Stimulated activated CD4-positive, alpha-beta T cell treated with anti-CD3 and anti-CD28 coated beads, Interleukin-12 subunit alpha, Interleukin-12 subunit beta, amount 100 ng/mL, for 4 hours (primary cell): ENCODE results near the gene ETV3L.

ENCODE experiments used
- DNase-seq: peaks from one replicate; pipeline ENCODE4 v3.0.0-alpha.2; 2020

ETV3L gene

DNA sequence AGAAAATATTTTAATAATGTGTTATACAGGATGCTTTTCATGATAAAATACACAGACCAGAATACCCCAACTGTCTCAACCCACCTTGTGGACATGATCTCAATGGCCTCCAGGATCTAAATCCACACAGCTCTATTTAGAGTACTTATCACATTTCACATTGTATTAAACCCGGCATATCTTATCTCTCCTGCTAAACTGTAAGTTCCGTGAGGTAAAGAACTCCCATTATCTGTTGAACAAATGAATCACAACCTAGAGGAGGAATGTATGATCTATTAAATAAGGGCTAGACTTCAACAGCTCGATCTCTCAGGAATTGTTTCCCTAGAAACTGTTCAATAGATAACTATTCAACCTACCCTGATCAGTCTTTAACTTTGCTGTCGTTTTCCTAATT, 31.7 kb upstream of the ETV3L start:
- no peak for DNase-seq

- DNase-seq = no peak
Measured at GRCh38 chr1:157124855-157125254, 25.2 kb upstream of the ETV3L start.

DNA sequence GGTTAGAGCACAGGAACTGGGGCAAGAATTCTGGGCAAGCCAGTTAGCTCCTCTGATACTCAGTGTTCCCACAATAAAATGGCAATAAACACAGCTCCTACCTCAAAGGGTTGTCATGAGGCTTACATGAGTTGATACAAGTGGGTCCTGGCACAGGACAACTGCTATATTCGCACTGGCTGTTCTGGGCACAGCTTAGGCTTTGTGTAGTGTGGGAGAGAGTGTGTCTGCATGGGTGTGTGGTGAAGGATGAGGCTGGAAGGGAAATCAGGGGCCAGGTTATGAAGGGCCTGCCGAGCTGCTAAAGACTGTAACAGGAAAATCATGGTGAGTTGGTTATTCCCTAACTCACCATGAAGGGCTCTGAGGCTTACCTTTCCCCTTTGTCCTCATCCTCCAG, 19.8 kb upstream of the ETV3L start:
- DNase-seq = no peak

DNA sequence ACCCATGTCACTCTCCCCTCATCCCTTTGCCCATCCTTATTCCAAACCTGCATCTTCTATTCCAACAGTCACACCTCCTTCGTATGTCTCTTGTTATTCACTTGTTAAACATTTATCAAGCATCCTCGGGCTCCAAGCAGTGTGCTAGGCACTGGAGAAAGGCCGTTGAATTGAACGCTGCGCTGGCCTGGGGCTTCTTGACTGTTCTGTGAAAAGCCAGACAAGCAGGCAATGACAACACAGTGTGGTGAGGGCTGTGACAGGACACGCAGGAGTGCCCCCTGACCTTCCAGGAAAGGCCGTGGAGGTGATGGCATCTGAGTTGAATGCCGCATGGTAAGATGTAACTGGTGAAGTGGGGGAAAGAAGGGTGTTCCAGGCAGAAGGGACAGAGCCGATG, 19.4 kb upstream of the ETV3L start:
- no peak for DNase-seq

DNA sequence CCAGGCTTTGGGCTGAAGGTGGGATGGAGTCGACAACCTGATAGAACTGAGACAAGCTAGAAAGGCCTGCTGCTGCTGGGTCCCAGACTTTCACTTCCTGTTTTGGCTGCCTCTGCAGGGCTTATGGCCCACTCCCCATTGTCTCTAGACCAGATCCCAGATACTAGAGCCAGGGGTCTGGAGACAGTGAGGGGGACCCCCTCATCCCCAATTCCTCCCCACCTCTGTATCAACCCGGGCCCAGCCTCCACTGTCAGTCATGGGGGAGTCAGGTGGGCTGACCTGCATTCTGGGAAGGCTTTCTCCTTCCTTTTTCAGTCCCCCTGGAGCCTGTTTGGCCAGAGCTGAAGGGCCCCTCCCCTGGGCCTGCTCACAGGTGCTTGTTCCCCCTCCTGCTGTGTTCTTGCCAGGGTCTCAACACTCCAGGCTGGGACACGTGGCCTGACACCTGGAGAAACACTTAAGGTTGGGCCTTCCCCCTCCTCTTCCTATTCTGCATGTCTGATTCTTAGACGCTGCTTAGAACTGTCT, 18.0 kb upstream of the ETV3L start:
- no peak for DNase-seq

- no peak for DNase-seq
Measured at GRCh38 chr1:157116737-157117103, 17.1 kb upstream of the ETV3L start.

DNA sequence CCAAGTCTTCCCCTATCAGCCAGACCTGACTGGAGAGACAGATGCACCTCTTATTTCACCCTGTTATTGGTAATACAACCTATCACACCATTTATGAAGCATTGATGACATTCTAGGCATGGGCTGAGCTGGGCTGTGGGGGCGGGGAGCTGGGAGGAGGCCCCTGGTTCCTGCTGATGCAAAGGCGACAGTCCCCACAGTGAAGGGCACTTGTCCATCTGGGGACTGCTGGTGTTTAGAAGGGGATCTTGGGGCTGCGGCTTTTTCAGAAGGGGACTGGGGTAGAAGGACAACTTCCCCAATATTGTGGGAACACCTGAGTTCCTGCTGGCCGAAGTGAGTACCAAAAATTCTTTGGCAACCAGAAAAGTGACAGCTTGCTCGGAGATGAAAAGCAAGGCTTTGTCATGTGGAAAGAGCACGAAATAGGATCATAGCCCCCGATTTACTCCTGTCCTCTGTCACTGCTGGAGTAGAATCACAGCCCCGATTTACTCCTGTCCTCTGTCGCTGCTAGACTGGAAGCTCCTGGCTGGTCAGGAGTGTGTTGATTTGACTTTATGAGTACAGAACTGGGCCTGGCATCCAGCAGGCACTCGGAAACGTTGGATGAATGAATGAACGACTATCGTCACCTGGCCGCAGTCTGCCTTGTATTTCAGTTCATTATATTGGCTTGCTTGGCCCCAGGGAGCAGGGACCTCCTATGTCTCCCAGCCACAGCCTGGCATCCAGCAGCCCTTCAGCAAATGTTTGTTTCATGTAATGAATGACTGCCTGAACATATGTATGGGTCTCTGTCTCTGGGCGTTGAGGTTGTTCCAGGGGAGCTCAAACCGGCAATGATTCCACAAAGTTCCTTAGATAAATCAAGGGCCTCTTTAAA, 16.5 kb upstream of the ETV3L start:
- DNase-seq = no peak

- DNase-seq = no peak
Measured at GRCh38 chr1:157115429-157115838, 15.8 kb upstream of the ETV3L start.

DNA sequence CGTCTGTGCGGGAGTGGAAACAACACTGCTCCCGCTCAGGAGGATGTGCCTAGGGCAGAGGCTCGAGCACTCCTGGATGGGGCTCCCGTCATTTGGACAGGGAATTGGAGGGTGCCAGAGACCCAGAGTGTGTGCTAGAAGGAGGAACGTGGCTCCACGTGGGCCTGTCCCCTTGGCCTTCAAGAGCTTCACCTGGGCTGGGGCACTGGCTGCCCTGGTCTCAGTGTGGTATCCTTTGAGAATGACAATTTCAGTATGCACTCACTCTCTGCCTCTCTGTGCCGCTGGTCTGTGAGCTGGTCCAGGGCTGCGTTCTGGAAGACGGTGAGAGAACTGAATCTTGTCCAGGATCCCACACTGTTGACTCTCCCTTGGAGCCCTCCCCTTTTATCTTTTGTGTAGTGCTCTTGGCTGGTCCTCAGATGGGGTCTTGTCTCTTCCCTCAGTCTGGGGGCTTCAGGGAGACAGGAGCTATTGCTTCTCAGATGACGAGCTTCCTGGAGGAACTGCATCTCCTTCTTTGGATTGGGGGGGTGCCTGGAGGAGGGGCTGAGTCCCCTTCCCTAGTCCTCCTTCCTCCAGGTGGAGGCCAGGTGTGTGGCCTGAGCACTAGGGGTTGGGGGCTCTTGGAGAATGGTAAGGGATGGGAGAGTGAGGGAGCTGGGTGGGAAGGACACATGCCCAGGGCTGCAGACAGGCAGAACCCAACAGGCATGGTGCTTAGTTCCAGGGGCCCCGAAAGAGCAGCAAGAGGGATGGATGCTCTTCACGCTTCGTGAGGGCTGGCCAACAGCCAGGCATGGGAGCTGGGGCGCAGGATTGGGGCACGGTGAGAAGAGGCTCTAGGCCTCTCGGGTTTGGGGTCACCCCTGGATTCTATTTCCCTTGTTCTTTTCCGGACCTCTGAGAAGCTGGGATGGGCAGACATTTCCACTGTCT, 14.8 kb upstream of the ETV3L start:
- no peak for DNase-seq

DNA sequence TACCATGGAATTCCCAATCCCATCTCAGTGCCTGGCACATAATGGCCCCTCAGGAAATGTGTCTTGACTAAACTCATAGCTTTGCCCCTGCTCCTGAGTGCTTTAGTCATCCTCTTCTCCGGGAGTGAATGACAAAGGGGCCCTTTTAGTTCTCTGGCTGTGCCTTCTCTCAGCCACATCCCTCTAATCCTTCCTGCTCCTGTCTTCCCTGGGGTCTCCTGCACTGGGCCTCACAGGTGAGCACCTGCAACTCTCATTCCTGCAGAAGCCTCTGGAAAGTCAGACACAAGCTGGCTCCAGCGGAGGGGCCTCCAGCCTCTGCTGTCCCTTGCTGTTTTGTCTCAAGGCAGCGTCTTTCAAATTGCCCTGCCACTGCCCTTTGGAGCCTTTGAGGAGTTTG, 14.0 kb upstream of the ETV3L start:
- DNase-seq = no peak

DNA sequence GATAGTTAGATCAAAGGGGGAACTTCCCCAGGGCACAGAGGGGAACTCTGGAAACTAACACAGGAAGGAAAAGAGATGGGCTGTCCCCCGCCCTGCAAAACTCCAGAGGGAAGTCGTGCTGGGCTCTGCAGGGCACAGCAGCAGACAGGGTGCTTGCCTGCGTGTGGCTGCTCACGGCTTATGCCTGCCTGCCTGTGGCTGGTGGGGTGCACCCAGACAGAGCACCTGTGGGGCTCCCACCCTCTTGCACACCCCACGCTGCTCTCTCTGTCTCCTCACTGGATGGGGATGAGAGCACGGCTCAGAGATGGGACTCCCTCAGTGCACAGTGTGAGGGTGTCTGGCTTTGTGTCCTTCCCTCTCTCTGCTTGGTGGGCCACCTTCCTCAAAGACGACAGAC, 13.5 kb upstream of the ETV3L start:
- no peak for DNase-seq

DNA sequence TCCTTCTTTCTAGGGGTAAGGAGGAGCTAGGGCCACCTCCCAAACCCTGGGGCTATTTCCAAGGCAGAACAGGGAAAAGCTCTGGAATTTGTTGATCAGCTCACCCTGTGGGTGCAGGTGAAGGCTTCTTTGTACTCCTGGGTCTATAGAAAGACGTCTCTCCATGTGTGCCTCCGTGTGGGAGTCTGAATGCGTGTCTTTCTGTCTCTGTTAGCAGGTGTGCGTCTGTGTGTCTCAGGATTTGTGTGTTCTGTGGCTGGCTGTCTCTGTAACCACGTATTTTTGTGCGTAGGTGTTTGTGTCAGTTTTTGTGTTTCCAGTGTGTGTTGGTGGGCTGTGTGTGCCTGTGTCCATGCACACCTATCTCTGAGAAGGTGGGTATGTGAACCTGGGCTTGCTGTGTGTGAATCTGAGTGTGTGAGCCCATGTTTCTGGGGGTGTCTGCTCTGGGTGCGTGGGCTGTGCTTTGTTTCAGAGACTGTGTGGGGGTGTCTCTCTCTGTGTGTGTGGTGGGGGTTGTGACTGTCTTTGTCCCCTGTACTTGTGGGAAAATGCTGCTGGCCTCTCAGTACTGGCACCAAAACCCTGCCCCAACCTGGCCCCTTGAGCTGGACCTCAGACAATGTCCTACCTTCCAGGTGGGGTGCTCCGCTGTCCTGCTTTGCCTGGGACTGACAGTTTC, 12.7 kb upstream of the ETV3L start:
- DNase-seq = no peak

DNA sequence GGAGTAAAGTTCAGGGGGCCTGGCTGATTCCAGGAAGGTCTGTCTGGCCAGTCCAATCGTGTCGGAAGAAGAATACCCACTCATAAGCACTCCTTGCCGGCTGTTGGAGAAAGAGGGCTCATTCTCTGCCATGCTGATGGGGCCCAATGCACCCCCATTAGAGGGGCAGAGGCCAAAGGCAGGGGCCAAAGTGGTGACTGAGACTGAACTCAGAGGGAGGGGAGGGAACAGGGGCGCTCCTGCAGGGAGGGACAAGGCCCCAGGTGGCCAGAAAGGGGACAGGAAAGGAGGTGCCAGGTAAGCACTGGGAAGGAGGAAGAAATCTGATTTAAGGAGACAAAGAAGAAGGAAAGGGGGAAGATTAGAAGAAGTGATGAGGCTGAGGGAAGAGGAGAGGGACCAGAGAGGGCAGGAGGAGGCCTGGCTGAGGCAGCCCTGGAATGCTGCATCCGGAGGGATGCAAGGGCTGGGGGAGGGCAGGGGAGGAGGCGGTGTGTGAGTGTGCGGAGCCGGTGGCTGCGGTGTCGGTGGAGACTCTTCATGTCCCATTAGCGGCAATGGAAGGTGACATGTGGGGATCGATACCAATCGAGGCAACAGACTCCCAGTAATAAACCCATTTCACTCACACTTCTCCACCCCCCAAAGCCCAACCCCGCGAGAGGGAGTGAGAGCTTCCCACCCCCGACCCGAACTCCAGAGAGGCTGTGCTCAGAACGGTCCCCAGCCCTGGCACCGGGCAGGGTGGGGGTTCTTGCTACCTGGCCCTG, 12.0 kb upstream of the ETV3L start:
- no peak for DNase-seq

DNA sequence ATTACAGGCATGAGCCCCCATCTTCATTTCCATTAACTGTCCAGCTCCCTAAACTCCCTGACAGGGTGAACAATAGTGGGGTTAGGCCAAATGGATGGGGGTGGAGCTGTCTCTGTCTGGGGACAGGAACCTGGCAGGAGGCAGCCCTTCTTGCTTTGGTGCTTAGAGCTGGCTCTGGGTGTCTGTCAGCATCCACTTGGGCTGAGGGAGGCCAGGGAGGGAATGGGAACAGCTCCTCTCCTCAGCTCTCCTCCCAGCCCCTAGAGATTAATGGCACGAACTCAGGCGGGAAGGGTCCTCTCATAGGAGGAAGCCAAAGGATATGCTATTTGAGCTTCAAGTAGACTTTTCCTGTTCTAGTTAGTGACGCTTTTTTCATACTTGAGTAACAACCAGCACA, 11.1 kb upstream of the ETV3L start:
- DNase-seq = no peak

DNA sequence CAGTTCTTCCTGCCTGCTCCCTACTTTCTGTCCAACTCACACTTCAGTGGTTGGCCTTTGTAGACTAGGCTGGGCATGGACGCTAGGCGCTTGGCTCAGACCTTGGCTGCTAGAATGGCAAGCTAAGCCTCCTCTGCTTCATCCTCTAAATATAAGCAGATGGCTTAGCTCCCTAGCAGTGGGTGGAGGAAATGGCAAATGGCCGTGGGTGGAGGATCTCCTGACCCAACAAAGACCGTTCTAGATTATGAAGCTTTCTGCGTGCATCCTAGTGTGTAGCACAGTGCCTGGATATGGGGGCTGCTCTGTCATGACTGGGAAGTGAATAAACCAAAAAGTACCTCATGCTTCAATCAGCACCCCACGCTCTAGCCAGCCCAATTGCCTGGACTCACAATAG, 10.4 kb upstream of the ETV3L start:
- DNase-seq = no peak

- DNase-seq = no peak
Measured at GRCh38 chr1:157108448-157108847, 8.8 kb upstream of the ETV3L start.

DNA sequence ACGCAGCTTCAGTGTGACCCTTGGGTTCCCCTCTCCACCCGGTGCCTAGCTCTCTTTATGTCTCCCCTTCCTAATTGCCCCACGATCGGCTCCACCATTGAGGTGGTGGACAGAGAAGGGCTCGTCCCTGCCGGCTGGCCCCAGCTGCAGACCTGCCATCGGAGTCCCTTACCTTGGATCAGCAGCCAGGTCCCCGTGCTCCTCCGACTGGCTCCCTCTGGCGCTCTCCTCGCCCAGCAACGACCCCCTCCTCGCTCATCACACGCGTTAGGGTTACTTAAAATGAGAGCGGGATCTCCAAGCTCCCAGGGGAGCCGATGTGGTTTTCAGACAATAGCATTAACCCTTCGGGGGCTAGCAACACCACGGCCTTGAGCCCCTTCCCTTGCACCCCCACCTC, 8.1 kb upstream of the ETV3L start:
- no peak for DNase-seq

- no peak for DNase-seq
Measured at GRCh38 chr1:157106813-157107189, 7.2 kb upstream of the ETV3L start.

GRCh38 chr1:157105988-157106812, 6.6 kb upstream of the ETV3L start:
- no peak for DNase-seq

- DNase-seq = no peak
Measured at GRCh38 chr1:157105298-157105987, 5.8 kb upstream of the ETV3L start.
